Inferior parietal cortex (tissue), 1 donor: ENCODE results near the gene VPREB3.

Experiments used
- DNase-seq: peaks from one replicate; pipeline ENCODE4 v3.0.0-alpha.2; 2016; ENCODE audit errors: extremely low spot score

VPREB3 gene

GRCh38 chr22:23754220-23754919 is at the start of gene VPREB3:
Gene VPREB3, minus strand, starts transcription at chr22:23754425. Its CDS starts 62 bp downstream, at chr22:23754363.
- no peak for DNase-seq

GRCh38 chr22:23803001-23803819 is 49.0 kb upstream of the VPREB3 start:
- no peak for DNase-seq

- DNase-seq: no peak
Observed at GRCh38 chr22:23801886-23802377, 47.7 kb upstream of the VPREB3 start.

DNA sequence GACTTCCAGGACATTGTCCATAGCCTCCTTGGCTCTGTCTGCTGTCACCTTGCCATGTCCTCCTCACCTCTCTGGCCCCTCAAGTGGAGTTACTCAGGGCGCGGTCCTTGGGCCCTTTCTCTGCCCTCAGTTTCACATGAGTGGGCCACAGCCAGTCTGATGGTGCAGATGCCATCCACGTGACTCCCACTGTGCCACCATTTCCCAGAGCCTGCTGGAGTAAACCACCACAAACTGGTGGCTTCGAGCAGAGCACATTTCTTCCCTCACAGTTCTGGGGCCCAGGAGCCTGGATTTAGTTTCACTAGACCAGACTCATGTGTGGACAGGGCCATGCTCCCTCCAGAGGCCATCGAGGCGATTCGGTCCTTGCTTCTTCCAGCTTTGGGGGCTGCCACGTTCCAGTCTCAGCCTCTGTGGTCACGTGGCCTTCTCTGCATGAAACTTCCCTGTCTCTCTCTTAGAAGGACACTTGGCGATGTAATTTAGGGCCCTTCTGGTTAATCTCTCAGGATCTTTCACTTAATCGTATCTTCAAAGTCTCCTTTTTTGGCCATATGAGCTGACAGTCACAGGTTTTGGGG is 47.1 kb upstream of the VPREB3 start:
- DNase-seq: no peak

- DNase-seq: no peak
Observed at GRCh38 chr22:23800297-23801237, 46.3 kb upstream of the VPREB3 start.

- DNase-seq: no peak
Observed at GRCh38 chr22:23796461-23796860, 42.2 kb upstream of the VPREB3 start.

DNA sequence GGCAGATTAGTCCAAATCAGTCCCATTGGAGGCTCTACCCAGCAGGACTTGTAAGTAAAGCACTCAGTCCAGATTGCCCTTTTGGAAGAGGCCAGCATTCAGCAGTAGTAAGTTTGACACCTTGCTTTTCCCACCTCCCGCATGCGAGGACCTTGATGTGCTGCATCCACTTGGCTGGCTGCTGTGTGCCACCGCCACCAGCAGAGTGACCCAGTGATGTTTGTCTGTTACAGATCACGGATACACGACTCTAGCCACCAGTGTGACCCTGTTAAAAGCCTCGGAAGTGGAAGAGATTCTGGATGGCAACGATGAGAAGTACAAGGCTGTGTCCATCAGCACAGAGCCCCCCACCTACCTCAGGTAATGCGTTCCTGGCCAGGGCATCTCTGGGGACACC is 39.1 kb upstream of the VPREB3 start:
- DNase-seq: no peak

GRCh38 chr22:23791738-23792645 is 37.8 kb upstream of the VPREB3 start:
- no peak for DNase-seq

GRCh38 chr22:23790819-23791737 is 36.9 kb upstream of the VPREB3 start:
- no peak for DNase-seq

GRCh38 chr22:23789638-23790037 is 35.4 kb upstream of the VPREB3 start:
- no peak for DNase-seq

DNA sequence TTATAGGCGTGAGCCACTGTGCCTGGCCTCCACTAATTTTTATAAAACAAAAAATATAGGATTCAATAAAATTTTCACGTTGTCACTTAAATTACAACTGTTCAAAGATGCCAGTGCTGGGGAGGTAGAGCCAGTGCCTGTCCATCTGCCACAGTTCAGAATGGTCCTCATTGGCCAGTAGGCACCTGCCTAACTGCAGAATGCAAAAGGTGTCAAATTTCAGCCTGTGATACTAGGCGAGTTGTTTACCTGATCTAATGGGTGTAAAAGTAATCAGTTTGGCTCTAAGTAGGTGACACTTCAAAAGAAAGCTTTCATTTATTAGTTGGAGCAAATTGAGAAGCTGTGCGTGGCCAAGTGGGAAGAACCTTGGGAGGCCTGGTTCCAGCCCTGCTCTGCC is 34.9 kb upstream of the VPREB3 start:
- DNase-seq: no peak

DNA sequence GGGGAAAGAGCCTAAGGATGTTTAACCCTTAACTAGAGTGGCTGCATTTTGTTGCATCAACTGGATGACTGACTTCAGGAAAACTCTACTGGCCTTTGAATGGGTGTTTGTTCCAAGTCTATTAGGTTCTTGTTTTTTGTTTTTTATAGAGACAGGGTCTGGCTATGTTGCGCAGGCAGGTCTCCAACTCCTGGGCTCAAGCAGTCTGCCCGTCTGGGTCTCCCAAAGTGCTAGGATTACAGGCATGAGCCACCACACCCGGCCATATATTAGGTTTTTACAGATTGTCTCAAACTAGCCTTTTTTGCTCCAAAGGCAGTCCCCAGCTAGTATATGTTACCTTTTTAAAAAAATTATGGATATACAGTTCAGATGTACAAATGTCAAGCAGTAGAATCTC is 33.7 kb upstream of the VPREB3 start:
- DNase-seq: no peak

- no peak for DNase-seq
Observed at GRCh38 chr22:23787600-23787896, 33.3 kb upstream of the VPREB3 start.

- DNase-seq: peak; percentile 85
Observed at GRCh38 chr22:23786752-23787599, 32.8 kb upstream of the VPREB3 start, which contains the start of gene SMARCB1. Gene SMARCB1, plus strand, starts transcription at chr22:23786966. Its CDS starts 204 bp downstream, at chr22:23787170.

DNA sequence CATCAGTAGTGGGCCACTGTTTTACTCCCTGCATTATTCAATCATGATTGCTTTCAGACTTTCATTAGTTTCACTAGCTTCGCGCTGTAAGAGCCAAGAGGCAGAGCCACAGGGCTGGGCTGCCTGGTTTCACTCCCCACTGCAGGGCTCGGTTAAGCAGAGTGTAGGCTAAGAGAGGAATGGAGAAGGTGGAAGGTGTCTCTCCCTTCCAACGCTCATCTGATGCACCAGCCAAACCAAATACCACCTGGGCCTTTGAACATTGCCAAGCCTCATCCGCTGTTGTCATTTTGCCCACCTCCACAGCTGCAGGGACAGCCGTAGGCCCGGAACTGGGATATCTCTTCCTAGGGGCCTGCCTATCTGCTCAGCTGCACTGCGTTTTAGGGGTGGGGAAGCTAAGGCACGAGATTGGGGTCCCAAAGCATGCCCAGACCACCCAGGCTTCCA is 32.1 kb upstream of the VPREB3 start:
- no peak for DNase-seq

DNA sequence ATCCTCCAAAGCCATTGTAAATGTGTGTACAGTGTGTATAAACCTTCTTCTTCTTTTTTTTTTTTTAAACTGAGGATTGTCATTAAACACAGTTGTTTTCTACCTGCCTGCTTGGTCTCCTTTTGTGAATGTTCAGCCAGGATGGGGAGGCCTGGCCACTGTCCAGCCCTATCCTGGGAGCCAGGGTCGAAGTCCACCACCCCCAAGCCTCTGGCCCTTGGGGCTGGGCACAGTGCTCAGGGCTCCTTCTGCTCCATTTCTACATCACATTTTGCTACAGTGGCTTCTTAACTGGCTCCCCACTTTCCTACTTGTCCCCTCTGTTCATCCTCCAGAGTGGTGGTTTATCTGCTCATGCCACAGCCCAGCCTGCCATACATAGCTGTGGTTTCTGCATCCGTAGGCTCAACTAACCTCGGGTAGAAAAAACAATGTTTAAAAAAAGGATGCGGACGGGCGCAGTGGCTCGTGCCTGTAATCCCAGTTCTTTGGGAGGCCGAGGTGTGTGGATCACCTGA is 30.0 kb upstream of the VPREB3 start:
- DNase-seq: no peak

- DNase-seq: no peak
Observed at GRCh38 chr22:23783265-23784150, 29.3 kb upstream of the VPREB3 start.
